K562 (cell line): Measurements from ENCODE around the gene SMIM10L1. TPM values are rescaled to one million over a fixed set of nuclear protein-coding genes. Genes with fewer than 3 reads are reported as not detected.

Experiments
- CHD2 ChIP-seq: IDR thresholded peaks from 2 replicates; pipeline ENCODE4 v1.6.1; 2011; ENCODE audit warnings: low read depth, low read length
- GATA2 ChIP-seq: sonication (generic); formaldehyde crosslinking; IDR thresholded peaks from 2 replicates; pipeline ENCODE4 v1.4.0; 2020; ENCODE audit warnings: mild to moderate bottlenecking, missing genetic modification reagents
- GATAD2B ChIP-seq: fragments of 450-650 bp; IDR thresholded peaks from 2 replicates; pipeline ENCODE4 v1.6.1; 2017; ENCODE audit warnings: mild to moderate bottlenecking, borderline replicate concordance
- MEF2A ChIP-seq: IDR thresholded peaks from 2 replicates; pipeline ENCODE4 v1.6.1; 2011; ENCODE audit warnings: low read depth, mild to moderate bottlenecking, low read length, moderate library complexity; ENCODE audit not compliant: control insufficient read depth
- PURB ChIP-seq: sonication (generic); formaldehyde crosslinking; IDR thresholded peaks from 2 replicates; pipeline ENCODE4 v1.9.0; 2021; ENCODE audit warnings: low read depth, mild to moderate bottlenecking, missing genetic modification reagents
- RCOR1 ChIP-seq, 2 experiments: IDR thresholded peaks; 2 replicates each; pipeline ENCODE4 v1.6.1; 2012; ENCODE audit warnings: low read depth in 2 of 2, low read length in 2 of 2, borderline replicate concordance in 1 of 2, improper control_type of control experiment in 1 of 2
- RFX7 ChIP-seq: fragments of 250-450 bp; sonication (Bioruptor Pico); IDR thresholded peaks from 2 replicates; pipeline ENCODE4 v1.5.1; 2021; ENCODE audit warnings: mild to moderate bottlenecking
- SETDB1 ChIP-seq: IDR thresholded peaks from one replicate; pipeline ENCODE4 v1.6.1; 2012; ENCODE audit warnings: low read length, control low read depth, inconsistent platforms
- STAT5B ChIP-seq: fragments of 250-450 bp; sonication (Bioruptor Pico); IDR thresholded peaks from 2 replicates; pipeline ENCODE4 v1.8.0; 2021; ENCODE audit warnings: mild to moderate bottlenecking, inconsistent platforms
- TAF15 ChIP-seq: fragments of 200-400 bp; formaldehyde crosslinking; IDR thresholded peaks from 2 replicates; pipeline ENCODE4 v1.6.1; 2017; ENCODE audit warnings: mild to moderate bottlenecking, low read depth, low read length, moderate library complexity
- TAF9B ChIP-seq: fragments of 450-650 bp; IDR thresholded peaks from 2 replicates; pipeline ENCODE4 v1.6.1; 2018; ENCODE audit warnings: mild to moderate bottlenecking; ENCODE audit not compliant: partially characterized antibody
- ZBTB8A ChIP-seq: fragments of 450-650 bp; IDR thresholded peaks from 2 replicates; pipeline ENCODE4 v1.6.1; 2018; ENCODE audit warnings: mild to moderate bottlenecking, moderate library complexity; ENCODE audit not compliant: partially characterized antibody
- ZNF197 ChIP-seq: fragments of 200-800 bp; sonication (Bioruptor generic); IDR thresholded peaks from 2 replicates; pipeline ENCODE4 v1.6.1; 2016; ENCODE audit warnings: low read depth, missing genetic modification characterization, missing compliant biosample characterization
- ZNF561 ChIP-seq: fragments of 450-650 bp; formaldehyde crosslinking; conservative IDR thresholded peaks from 2 replicates; pipeline ENCODE4 v1.4.0; 2020; ENCODE audit warnings: mild to moderate bottlenecking, moderate library complexity
- ZNF584 ChIP-seq: fragments of 200-800 bp; sonication (Bioruptor generic); IDR thresholded peaks from 2 replicates; pipeline ENCODE4 v1.6.1; 2016; ENCODE audit warnings: low read depth, mild to moderate bottlenecking, missing genetic modification characterization, missing compliant biosample characterization
- polyA plus RNA-seq, 8 experiments: library from polyadenylated mRNA; depleted of rRNA in 4 of 8; stranded (reverse) in 5 of 8; unstranded in 3 of 8; fragments of >200 nt; fragmentation: Nextera tagmentation in 2 of 8; fragmentation: Illumina TruSeq in 1 of 8; extraction: Ambion mirVana in 2 of 8; extraction: Trizol in 1 of 8; gene quantifications; 2 replicates each; pipeline versions ENCODE4 v1.2.1 to v1.2.3, GENCODE V29; 2011 to 2014; ENCODE audit warnings: inconsistent platforms in 1 of 8, missing spikeins in 1 of 8
- total RNA-seq, 7 experiments: library from RNA; depleted of rRNA in 6 of 7; stranded (reverse); fragments of >200 nt in 6 of 7; fragmentation: Illumina TruSeq in 2 of 7; extraction: Trizol in 2 of 7; gene quantifications; 2 replicates each; pipeline versions ENCODE4 v1.2.1 to v1.2.3, GENCODE V29; 2011 to 2021; ENCODE audit warnings: low replicate concordance in 1 of 7
- TF ChIP-seq, protein P1 (sequence below): fragments of 200-400 bp; formaldehyde crosslinking; IDR thresholded peaks from 2 replicates; pipeline ENCODE4 v1.6.1; 2017; ENCODE audit warnings: mild to moderate bottlenecking, low read depth, low read length, moderate library complexity
- TF ChIP-seq, protein P2 (sequence below), 2 experiments: fragments of 200-800 bp in 1 of 2; sonication (Bioruptor generic) in 1 of 2; sonication (generic) in 1 of 2; formaldehyde crosslinking in 1 of 2; IDR thresholded peaks in 1 of 2; conservative IDR thresholded peaks in 1 of 2; 2 replicates each; pipeline versions ENCODE4 v1.5.0 to v1.6.1; 2016 to 2020; ENCODE audit warnings: missing compliant biosample characterization in 1 of 2, missing genetic modification characterization in 1 of 2, missing genetic modification reagents in 1 of 2
- TF ChIP-seq, protein P3 (sequence below): fragments of 450-650 bp; IDR thresholded peaks from 2 replicates; pipeline ENCODE4 v1.7.0; 2016; ENCODE audit warnings: borderline replicate concordance

The SMIM10L1 gene
- total and polyA plus RNA-seq, 9 of the 15 experiments (the other 6 are each of a cell fraction or from before 2014, with no cell fraction given) = 3.0 to 12.1 (median 9.0) TPM

DNA sequence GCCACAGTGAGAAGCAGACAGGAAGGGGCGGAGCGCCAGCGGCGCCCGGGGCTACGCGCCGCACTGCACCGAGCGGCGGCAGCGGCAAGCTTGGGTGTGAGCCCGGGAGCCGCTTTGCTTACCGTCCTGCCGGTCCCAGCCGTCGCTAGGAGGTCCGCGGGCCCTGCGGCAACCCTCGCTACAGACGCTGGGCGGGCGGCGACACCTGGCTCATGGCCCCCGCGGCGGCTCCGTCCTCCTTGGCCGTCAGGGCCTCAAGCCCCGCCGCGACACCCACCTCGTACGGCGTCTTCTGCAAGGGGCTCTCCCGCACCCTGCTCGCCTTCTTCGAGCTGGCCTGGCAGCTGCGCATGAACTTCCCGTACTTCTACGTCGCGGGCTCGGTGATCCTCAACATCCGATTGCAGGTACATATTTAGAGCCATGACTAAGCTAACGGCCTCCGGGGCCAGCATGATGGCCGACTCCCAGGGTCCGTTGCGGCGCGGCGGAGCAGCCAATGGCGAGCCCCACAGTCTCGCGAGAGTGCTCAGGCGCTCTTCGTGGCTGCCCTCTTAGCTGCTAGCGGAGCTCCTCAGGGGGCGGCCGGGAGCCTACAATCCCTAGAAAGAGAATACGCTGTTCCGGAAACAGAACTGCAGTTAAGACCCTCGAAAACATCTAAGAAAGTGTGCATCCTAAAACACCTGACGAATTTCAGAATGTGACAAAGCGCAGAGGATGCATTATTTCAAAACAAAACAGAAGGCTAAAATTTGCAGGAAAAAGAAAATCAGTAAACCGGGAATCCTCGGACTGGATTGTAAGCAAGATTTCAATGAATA, at the start of gene SMIM10L1 (continued):
- TF ChIP-seq, protein P1, sequence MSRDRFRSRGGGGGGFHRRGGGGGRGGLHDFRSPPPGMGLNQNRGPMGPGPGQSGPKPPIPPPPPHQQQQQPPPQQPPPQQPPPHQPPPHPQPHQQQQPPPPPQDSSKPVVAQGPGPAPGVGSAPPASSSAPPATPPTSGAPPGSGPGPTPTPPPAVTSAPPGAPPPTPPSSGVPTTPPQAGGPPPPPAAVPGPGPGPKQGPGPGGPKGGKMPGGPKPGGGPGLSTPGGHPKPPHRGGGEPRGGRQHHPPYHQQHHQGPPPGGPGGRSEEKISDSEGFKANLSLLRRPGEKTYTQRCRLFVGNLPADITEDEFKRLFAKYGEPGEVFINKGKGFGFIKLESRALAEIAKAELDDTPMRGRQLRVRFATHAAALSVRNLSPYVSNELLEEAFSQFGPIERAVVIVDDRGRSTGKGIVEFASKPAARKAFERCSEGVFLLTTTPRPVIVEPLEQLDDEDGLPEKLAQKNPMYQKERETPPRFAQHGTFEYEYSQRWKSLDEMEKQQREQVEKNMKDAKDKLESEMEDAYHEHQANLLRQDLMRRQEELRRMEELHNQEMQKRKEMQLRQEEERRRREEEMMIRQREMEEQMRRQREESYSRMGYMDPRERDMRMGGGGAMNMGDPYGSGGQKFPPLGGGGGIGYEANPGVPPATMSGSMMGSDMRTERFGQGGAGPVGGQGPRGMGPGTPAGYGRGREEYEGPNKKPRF = no peak
- TF ChIP-seq ZNF561 (CRISPR knock-in tag) (no peak), GATAD2B (no peak), MEF2A (no peak), ZBTB8A (no peak), TAF9B (peak; percentile 41), PURB (CRISPR knock-in tag) (no peak), RCOR1 (IDR thresholded peaks at IDR 0.05; ENCODE audit: borderline replicate concordance in 1 of 2, low read depth in 2 of 2, low read length in 2 of 2) (no peak), GATA2 (CRISPR knock-in tag) (no peak), ZNF584 (CRISPR knock-in tag) (no peak), SETDB1 (no peak), STAT5B (CRISPR knock-in tag) (no peak), RFX7 (CRISPR knock-in tag) (no peak), TAF15 (no peak), ZNF197 (CRISPR knock-in tag) (no peak), CHD2 (peak; percentile 97)
- TF ChIP-seq, protein P2, sequence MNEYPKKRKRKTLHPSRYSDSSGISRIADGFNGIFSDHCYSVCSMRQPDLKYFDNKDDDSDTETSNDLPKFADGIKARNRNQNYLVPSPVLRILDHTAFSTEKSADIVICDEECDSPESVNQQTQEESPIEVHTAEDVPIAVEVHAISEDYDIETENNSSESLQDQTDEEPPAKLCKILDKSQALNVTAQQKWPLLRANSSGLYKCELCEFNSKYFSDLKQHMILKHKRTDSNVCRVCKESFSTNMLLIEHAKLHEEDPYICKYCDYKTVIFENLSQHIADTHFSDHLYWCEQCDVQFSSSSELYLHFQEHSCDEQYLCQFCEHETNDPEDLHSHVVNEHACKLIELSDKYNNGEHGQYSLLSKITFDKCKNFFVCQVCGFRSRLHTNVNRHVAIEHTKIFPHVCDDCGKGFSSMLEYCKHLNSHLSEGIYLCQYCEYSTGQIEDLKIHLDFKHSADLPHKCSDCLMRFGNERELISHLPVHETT (CRISPR knock-in tag; conservative IDR thresholded peaks at IDR 0.05 in 1 of 2, IDR thresholded peaks at IDR 0.05 in 1 of 2) = peak in 1 of 2 experiments; percentile 44; a peak in 1 of 4 replicates
- TF ChIP-seq, protein P3, sequence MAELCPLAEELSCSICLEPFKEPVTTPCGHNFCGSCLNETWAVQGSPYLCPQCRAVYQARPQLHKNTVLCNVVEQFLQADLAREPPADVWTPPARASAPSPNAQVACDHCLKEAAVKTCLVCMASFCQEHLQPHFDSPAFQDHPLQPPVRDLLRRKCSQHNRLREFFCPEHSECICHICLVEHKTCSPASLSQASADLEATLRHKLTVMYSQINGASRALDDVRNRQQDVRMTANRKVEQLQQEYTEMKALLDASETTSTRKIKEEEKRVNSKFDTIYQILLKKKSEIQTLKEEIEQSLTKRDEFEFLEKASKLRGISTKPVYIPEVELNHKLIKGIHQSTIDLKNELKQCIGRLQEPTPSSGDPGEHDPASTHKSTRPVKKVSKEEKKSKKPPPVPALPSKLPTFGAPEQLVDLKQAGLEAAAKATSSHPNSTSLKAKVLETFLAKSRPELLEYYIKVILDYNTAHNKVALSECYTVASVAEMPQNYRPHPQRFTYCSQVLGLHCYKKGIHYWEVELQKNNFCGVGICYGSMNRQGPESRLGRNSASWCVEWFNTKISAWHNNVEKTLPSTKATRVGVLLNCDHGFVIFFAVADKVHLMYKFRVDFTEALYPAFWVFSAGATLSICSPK = no peak
